Transverse colon (tissue), 4 donors: ENCODE results near the gene TPD52L1. TPM values are rescaled to one million over a fixed set of nuclear protein-coding genes. Genes with fewer than 3 reads are reported as not detected.
A peak's percentile ranks its signal among the peaks of the same experiment; 100 is the strongest.

Source experiments
- DNase-seq: peaks from one replicate; pipeline ENCODE4 v3.0.0-alpha.2; 2019
- H3K27ac ChIP-seq, 4 donors: fragments of 200-600 bp; sonication (generic); 2 replicates each; pipeline ENCODE4 v1.5.1; 2016 to 2018; ENCODE audit warnings: inconsistent platforms in 4 of 4
- H3K27me3 ChIP-seq: fragments of 200-600 bp; sonication (generic); 2 replicates; pipeline ENCODE4 v1.5.1; 2017; ENCODE audit warnings: inconsistent platforms
- H3K36me3 ChIP-seq, 4 donors: fragments of 200-600 bp; sonication (generic); 2 replicates each; pipeline ENCODE4 v1.5.1; 2017 to 2019; ENCODE audit warnings: inconsistent platforms in 4 of 4
- H3K4me1 ChIP-seq, 4 donors: fragments of 200-600 bp; sonication (generic); 2 replicates each; pipeline ENCODE4 v1.5.1; 2017 to 2020; ENCODE audit warnings: inconsistent platforms in 4 of 4
- H3K4me3 ChIP-seq, 4 donors: fragments of 200-600 bp; sonication (generic); 1 replicate in 1 of 4; 2 replicates in 3 of 4; pipeline versions ENCODE4 v1.5.1 to v1.6.1; 2017 to 2019; ENCODE audit warnings: inconsistent platforms in 4 of 4
- H3K9me3 ChIP-seq, 2 donors: fragments of 200-600 bp; sonication (generic); 2 replicates each; pipeline ENCODE4 v1.5.1; 2017 to 2019; ENCODE audit warnings: inconsistent platforms in 2 of 2
- CTCF ChIP-seq, 5 experiments: fragments of 200-600 bp in 3 of 5; fragments of 450-650 bp in 2 of 5; sonication (generic) in 3 of 5; IDR thresholded peaks; 1 replicate in 2 of 5; 2 replicates in 3 of 5; pipeline ENCODE4 v1.5.1; 2016 to 2017; ENCODE audit warnings: antibody characterized with exemption in 5 of 5, inconsistent platforms in 3 of 5, mild to moderate bottlenecking in 2 of 5, moderate library complexity in 1 of 5
- EP300 ChIP-seq: sonication (generic); formaldehyde crosslinking; IDR thresholded peaks from one replicate; pipeline ENCODE4 v1.6.1; 2017; ENCODE audit warnings: antibody characterized with exemption, low read depth
- POLR2A ChIP-seq: fragments of 450-650 bp; IDR thresholded peaks from one replicate; pipeline ENCODE4 v1.6.1; 2016; ENCODE audit warnings: antibody characterized with exemption, mild to moderate bottlenecking, moderate library complexity
- POLR2AphosphoS5 ChIP-seq, 3 donors: sonication (generic); formaldehyde crosslinking; IDR thresholded peaks; one replicate each; pipeline ENCODE4 v1.6.1; 2016; ENCODE audit warnings: antibody characterized with exemption in 3 of 3
- WGBS, 2 donors: methylation state at CpG; one replicate each; pipeline ENCODE4 v1.1.5; 2018; ENCODE audit warnings: low coverage in 1 of 2; 5-methylcytosine and 5-hydroxymethylcytosine counted together
- in situ Hi-C, 4 donors: fragments of 200-750 bp; cut with MboI; loops; one replicate each; pipeline versions ENCODE4 v1.15.0 to v1.15.1; 2017; ENCODE audit warnings: low sequenced_read_pairs in 3 of 4, low pct_ligation_motif_present in 1 of 4, low pct_unique_long_range_greater_than_20kb in 1 of 4
- intact Hi-C: fragments of 100-400 bp; cut with DNase I; formaldehyde crosslinking; loops from one replicate; pipeline ENCODE4 v1.15.1; 2023; ENCODE audit warnings: low total_unique reads
- total RNA-seq, 4 donors: library from RNA; depleted of rRNA; stranded (reverse); fragments of >200 nt; gene quantifications; one replicate each; pipeline ENCODE4 v1.1.0, GENCODE V29; 2016

The TPD52L1 gene
- total RNA-seq, 4 donors from 2014 or later = 2.6 to 96.5 (median 25.2) TPM

GRCh38 chr6:125140808-125141207 lies 12.8 kb upstream of the TPD52L1 start:
- Histone ChIP-seq H3K4me1 (no peaks in the 10 kb centered on the region), H3K36me3 (no peaks in the 10 kb centered on the region), H3K27me3 (no peaks in the 10 kb centered on the region), H3K27ac (no peak overlapping the region), H3K4me3 (no peak overlapping the region), H3K9me3 (no peaks in the 10 kb centered on the region)
- TF ChIP-seq CTCF (IDR thresholded peaks at IDR 0.05) = no peak
- TF ChIP-seq POLR2A = no peak
- TF ChIP-seq EP300 = no peak
- TF ChIP-seq POLR2AphosphoS5 (IDR thresholded peaks at IDR 0.05) = no peak
- no peak for DNase-seq
- intact Hi-C loops (no loop called here), in situ Hi-C loops (no loop called here)

DNA sequence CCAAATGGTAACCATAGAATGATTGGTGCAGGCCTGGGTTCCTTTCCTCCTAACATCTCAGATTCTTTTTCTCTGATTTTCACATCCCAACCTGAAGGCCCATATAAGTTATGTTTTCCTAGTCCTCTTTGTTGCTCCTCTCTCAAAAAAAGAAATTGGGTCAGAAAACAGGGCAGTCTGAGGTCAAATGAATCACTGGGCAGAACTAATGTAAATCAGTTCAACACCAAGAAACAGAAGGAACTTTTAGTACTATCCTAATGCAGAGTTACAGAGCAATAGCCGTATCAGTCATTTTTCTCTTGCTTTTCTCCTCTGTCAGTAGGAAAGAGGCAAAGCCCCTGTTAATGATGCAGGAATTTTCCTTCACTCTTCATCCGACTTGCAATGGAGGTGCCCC lies 11.0 kb upstream of the TPD52L1 start:
- H3K27ac ChIP-seq = no peak overlapping the region

DNA sequence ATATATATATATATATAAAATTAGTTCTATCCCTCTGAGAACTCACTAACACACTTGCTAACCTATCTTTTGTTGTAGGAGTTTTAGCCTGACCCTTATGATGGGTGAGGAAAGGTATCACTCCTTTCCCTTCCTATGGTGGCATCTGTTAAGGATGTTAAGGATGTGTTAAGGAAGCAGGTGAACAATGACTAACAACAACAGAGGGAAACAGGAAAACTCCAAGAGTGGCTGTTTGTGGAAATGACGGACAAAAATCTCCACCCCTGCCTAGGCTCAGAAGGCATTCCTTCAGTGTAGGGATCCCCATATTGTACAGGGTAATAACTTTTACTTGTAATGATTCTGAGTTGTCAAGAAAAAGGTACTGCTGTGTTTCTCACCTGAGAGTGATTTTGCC lies 8.8 kb upstream of the TPD52L1 start:
- no peak for DNase-seq
- H3K27me3 ChIP-seq = no peaks in the 10 kb centered on the region
- no peaks in the 10 kb centered on the region for H3K9me3 ChIP-seq
- H3K27ac ChIP-seq = no peak overlapping the region
- H3K4me1 ChIP-seq = no peaks in the 10 kb centered on the region
- 87% methylated on average over 1 of the region's 1 CpG; no CpG with 5 or more reads in 1 of the 2 donors for WGBS, 2 donors
- no peak for TF ChIP-seq POLR2A
- TF ChIP-seq EP300 = no peak
- no peak for TF ChIP-seq POLR2AphosphoS5 (IDR thresholded peaks at IDR 0.05)
- TF ChIP-seq CTCF (IDR thresholded peaks at IDR 0.05) = no peak
- in situ Hi-C loops (no loop called here), intact Hi-C loops (no loop called here)
- H3K4me3 ChIP-seq = no peak overlapping the region
- no peaks in the 10 kb centered on the region for H3K36me3 ChIP-seq

More for the DNA sequence above, 11.0 kb upstream of the TPD52L1 start:
- Histone ChIP-seq H3K4me1 (no peaks in the 10 kb centered on the region), H3K36me3 (no peaks in the 10 kb centered on the region), H3K4me3 (no peak overlapping the region), H3K9me3 (no peaks in the 10 kb centered on the region), H3K27me3 (no peaks in the 10 kb centered on the region)
- intact Hi-C loops = no loop called here
- TF ChIP-seq CTCF (IDR thresholded peaks at IDR 0.05) = no peak
- WGBS, 2 donors = 85 to 89% methylated on average over 2 of the region's 2 CpGs
- no peak for DNase-seq
- in situ Hi-C loops = no loop called here

GRCh38 chr6:125149256-125150144 lies 4.1 kb upstream of the TPD52L1 start:
- intact Hi-C loops (no loop called here), in situ Hi-C loops (loop anchor here in 3 of 4 donors (10.0 to 25.0 kb wide), 2 partner anchors 613 to 615 kb away; no protein-coding TSS in a partner anchor)

More at GRCh38 chr6:125149256-125150144, 4.1 kb upstream of the TPD52L1 start:
- Histone ChIP-seq H3K4me3 (no peak overlapping the region), H3K27me3 (peaks cover 16% of the 10 kb centered on the region), H3K36me3 (no peaks in the 10 kb centered on the region), H3K4me1 (peaks cover 0 to 13% (median 9%) of the 10 kb centered on the region in 4 donors), H3K9me3 (no peaks in the 10 kb centered on the region), H3K27ac (peak overlapping the region in 1 of 4 donors; percentile 39)
- DNase-seq = no peak
- WGBS, 2 donors = 54 to 55% methylated on average over 5 to 7 of the region's 7 CpGs
- TF ChIP-seq CTCF (IDR thresholded peaks at IDR 0.05) (no peak), POLR2A (no peak), EP300 (no peak), POLR2AphosphoS5 (IDR thresholded peaks at IDR 0.05) (no peak)
